GM12878 (cell line): ENCODE measurements around the gene MPZL3. TPM values are rescaled to one million over a fixed set of nuclear protein-coding genes. Genes with fewer than 3 reads are reported as not detected.

Source experiments
- ASH2L ChIP-seq: fragments of 300-600, 200-600 bp; sonication (generic); IDR thresholded peaks from 2 replicates; pipeline ENCODE4 v1.6.1; 2017; ENCODE audit warnings: low read depth, mild to moderate bottlenecking, borderline replicate concordance
- BCL11A ChIP-seq: IDR thresholded peaks from 2 replicates; pipeline ENCODE4 v1.6.1; 2011; ENCODE audit warnings: low read depth, low read length
- DPF2 ChIP-seq: fragments of 450-650 bp; IDR thresholded peaks from 2 replicates; pipeline ENCODE4 v1.6.1; 2017; ENCODE audit warnings: mild to moderate bottlenecking
- HCFC1 ChIP-seq: fragments of 150-350 bp; IDR thresholded peaks from 2 replicates; pipeline ENCODE4 v1.6.1; 2014; ENCODE audit warnings: low read length
- JUND ChIP-seq: IDR thresholded peaks from 2 replicates; pipeline ENCODE4 v1.6.1; 2012; ENCODE audit warnings: low read depth, mild to moderate bottlenecking, low read length, improper control_type of control experiment, moderate library complexity
- MTA2 ChIP-seq: fragments of 450-650 bp; IDR thresholded peaks from 2 replicates; pipeline ENCODE4 v1.6.1; 2016; ENCODE audit warnings: low read depth, mild to moderate bottlenecking, moderate library complexity
- MXI1 ChIP-seq: fragments of 150-350 bp; IDR thresholded peaks from 2 replicates; pipeline ENCODE4 v1.6.1; 2011; ENCODE audit warnings: low read depth, mild to moderate bottlenecking, inconsistent platforms, low read length, improper control_type of control experiment
- POLR2A ChIP-seq: IDR thresholded peaks from 2 replicates; pipeline ENCODE4 v1.6.1; 2011; ENCODE audit warnings: low read depth, mild to moderate bottlenecking, low read length
- POLR2AphosphoS2 ChIP-seq: IDR thresholded peaks from 2 replicates; pipeline ENCODE4 v1.6.1; 2011; ENCODE audit warnings: low read depth, mild to moderate bottlenecking, low read length, improper control_type of control experiment, moderate library complexity
- SPI1 ChIP-seq: IDR thresholded peaks from 2 replicates; pipeline ENCODE4 v1.6.1; 2011; ENCODE audit warnings: low read depth, mild to moderate bottlenecking, low read length, moderate library complexity, borderline replicate concordance; ENCODE audit not compliant: insufficient read depth
- ZBED1 ChIP-seq: IDR thresholded peaks from 2 replicates; pipeline ENCODE4 v1.6.1; 2016; ENCODE audit warnings: borderline replicate concordance
- ZNF384 ChIP-seq: IDR thresholded peaks from 2 replicates; pipeline ENCODE4 v1.6.1; 2012; ENCODE audit warnings: low read depth, mild to moderate bottlenecking, low read length, improper control_type of control experiment, borderline replicate concordance
- polyA plus RNA-seq, 11 experiments: library from polyadenylated mRNA; depleted of rRNA in 4 of 11; unstranded in 6 of 11; stranded (reverse) in 5 of 11; fragments of >200 nt; fragmentation: Nextera tagmentation in 4 of 11; fragmentation: Illumina TruSeq in 1 of 11; extraction: Ambion mirVana in 4 of 11; extraction: Trizol in 1 of 11; gene quantifications; 1 replicate in 1 of 11; 2 replicates in 10 of 11; pipeline versions ENCODE4 v1.2.1 to v1.2.3, GENCODE V29; 2011 to 2016; ENCODE audit warnings: inconsistent platforms in 2 of 11, missing spikeins in 2 of 11, low read depth in 1 of 11
- total RNA-seq, 4 experiments: library from RNA; depleted of rRNA in 3 of 4; stranded (reverse); fragments of >200 nt in 3 of 4; fragmentation: Illumina TruSeq in 1 of 4; extraction: Trizol in 1 of 4; gene quantifications; 2 replicates each; pipeline versions ENCODE4 v1.2.1 to v1.2.3, GENCODE V29; 2013 to 2021
- TF ChIP-seq, protein P1 (sequence below): fragments of 450-650 bp; IDR thresholded peaks from 2 replicates; pipeline ENCODE4 v1.6.1; 2017; ENCODE audit warnings: low read depth, mild to moderate bottlenecking, moderate library complexity
- TF ChIP-seq, protein P2 (sequence below): fragments of 450-650 bp; formaldehyde crosslinking; IDR thresholded peaks from 2 replicates; pipeline ENCODE4 v1.4.0; 2020; ENCODE audit warnings: mild to moderate bottlenecking, moderate library complexity
- TF ChIP-seq, protein P3 (sequence below): fragments of 150-350 bp; IDR thresholded peaks from 2 replicates; pipeline ENCODE4 v1.6.1; 2014; ENCODE audit warnings: mild to moderate bottlenecking, low read depth, low read length
- TF ChIP-seq, protein P4 (sequence below): fragments of 450-650 bp; IDR thresholded peaks from 2 replicates; pipeline ENCODE4 v1.6.1; 2017; ENCODE audit warnings: borderline replicate concordance
- TF ChIP-seq, protein P5 (sequence below): fragments of 450-650 bp; IDR thresholded peaks from 2 replicates; pipeline ENCODE4 v1.6.1; 2016; ENCODE audit warnings: mild to moderate bottlenecking, moderate library complexity, borderline replicate concordance

The MPZL3 gene
- total and polyA plus RNA-seq, 10 of the 15 experiments (the other 5 are each of a cell fraction or from before 2014, with no cell fraction given) = 2.1 to 7.5 (median 6.2) TPM

DNA sequence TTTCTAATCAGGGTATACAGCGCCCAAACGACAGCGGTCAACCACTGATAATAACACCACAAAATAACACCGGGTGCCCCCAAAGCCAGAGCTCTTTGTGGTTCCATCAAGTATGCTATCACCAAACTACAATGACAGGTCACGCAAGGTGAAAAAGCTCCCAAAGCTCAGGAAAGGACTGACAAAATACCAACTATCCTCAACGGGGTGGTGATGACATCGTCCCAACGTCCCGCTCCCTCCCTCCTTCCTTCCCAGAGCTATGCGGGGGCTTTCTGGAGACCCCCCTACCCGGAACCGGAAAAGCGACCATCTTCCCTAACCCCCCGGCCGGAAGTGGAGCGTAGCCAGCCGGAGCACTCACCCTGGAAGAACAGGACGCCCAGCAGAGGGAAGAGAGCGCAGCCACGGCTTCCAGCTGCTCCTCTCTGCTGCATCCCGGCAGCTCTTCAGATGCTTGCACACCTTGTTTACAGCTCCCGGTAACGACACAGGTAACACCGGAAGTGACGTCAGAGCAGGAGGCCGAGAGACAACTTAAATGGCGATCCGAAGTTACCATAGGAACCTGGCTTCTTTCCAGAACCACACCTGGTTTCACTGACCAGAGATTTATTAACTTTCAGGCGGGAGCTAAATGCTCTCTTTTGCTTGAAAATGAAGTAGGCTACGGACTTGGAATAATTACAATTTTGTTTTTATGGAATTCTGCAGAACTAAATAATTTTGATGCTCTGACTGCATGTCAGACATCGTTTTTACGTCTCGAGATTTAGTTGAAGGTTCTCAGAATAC lies at the start of gene MPZL3 (continued):
- TF ChIP-seq, protein P1, sequence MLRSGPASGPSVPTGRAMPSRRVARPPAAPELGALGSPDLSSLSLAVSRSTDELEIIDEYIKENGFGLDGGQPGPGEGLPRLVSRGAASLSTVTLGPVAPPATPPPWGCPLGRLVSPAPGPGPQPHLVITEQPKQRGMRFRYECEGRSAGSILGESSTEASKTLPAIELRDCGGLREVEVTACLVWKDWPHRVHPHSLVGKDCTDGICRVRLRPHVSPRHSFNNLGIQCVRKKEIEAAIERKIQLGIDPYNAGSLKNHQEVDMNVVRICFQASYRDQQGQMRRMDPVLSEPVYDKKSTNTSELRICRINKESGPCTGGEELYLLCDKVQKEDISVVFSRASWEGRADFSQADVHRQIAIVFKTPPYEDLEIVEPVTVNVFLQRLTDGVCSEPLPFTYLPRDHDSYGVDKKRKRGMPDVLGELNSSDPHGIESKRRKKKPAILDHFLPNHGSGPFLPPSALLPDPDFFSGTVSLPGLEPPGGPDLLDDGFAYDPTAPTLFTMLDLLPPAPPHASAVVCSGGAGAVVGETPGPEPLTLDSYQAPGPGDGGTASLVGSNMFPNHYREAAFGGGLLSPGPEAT = peak; percentile 84
- TF ChIP-seq BCL11A (0 out of 2 replicates have a peak, but pooled peaks have one; percentile 24), ZBED1 (no peak), SPI1 (no peak), ZNF384 (no peak), HCFC1 (peak; percentile 36; the same call in 1 of the 2 replicates), DPF2 (peak; percentile 68; the same call in 1 of the 2 replicates), JUND (no peak), POLR2AphosphoS2 (no peak), ASH2L (peak; percentile 82; the same call in 1 of the 2 replicates), MXI1 (no peak; the same call in 1 of the 2 replicates), MTA2 (peak; percentile 78), POLR2A (peak; percentile 80)
- TF ChIP-seq, protein P2, sequence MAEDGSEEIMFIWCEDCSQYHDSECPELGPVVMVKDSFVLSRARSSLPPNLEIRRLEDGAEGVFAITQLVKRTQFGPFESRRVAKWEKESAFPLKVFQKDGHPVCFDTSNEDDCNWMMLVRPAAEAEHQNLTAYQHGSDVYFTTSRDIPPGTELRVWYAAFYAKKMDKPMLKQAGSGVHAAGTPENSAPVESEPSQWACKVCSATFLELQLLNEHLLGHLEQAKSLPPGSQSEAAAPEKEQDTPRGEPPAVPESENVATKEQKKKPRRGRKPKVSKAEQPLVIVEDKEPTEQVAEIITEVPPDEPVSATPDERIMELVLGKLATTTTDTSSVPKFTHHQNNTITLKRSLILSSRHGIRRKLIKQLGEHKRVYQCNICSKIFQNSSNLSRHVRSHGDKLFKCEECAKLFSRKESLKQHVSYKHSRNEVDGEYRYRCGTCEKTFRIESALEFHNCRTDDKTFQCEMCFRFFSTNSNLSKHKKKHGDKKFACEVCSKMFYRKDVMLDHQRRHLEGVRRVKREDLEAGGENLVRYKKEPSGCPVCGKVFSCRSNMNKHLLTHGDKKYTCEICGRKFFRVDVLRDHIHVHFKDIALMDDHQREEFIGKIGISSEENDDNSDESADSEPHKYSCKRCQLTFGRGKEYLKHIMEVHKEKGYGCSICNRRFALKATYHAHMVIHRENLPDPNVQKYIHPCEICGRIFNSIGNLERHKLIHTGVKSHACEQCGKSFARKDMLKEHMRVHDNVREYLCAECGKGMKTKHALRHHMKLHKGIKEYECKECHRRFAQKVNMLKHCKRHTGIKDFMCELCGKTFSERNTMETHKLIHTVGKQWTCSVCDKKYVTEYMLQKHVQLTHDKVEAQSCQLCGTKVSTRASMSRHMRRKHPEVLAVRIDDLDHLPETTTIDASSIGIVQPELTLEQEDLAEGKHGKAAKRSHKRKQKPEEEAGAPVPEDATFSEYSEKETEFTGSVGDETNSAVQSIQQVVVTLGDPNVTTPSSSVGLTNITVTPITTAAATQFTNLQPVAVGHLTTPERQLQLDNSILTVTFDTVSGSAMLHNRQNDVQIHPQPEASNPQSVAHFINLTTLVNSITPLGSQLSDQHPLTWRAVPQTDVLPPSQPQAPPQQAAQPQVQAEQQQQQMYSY = no peak
- TF ChIP-seq, protein P3, sequence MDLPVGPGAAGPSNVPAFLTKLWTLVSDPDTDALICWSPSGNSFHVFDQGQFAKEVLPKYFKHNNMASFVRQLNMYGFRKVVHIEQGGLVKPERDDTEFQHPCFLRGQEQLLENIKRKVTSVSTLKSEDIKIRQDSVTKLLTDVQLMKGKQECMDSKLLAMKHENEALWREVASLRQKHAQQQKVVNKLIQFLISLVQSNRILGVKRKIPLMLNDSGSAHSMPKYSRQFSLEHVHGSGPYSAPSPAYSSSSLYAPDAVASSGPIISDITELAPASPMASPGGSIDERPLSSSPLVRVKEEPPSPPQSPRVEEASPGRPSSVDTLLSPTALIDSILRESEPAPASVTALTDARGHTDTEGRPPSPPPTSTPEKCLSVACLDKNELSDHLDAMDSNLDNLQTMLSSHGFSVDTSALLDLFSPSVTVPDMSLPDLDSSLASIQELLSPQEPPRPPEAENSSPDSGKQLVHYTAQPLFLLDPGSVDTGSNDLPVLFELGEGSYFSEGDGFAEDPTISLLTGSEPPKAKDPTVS = no peak
- TF ChIP-seq, protein P4, sequence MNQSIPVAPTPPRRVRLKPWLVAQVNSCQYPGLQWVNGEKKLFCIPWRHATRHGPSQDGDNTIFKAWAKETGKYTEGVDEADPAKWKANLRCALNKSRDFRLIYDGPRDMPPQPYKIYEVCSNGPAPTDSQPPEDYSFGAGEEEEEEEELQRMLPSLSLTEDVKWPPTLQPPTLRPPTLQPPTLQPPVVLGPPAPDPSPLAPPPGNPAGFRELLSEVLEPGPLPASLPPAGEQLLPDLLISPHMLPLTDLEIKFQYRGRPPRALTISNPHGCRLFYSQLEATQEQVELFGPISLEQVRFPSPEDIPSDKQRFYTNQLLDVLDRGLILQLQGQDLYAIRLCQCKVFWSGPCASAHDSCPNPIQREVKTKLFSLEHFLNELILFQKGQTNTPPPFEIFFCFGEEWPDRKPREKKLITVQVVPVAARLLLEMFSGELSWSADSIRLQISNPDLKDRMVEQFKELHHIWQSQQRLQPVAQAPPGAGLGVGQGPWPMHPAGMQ = no peak
- TF ChIP-seq, protein P5, sequence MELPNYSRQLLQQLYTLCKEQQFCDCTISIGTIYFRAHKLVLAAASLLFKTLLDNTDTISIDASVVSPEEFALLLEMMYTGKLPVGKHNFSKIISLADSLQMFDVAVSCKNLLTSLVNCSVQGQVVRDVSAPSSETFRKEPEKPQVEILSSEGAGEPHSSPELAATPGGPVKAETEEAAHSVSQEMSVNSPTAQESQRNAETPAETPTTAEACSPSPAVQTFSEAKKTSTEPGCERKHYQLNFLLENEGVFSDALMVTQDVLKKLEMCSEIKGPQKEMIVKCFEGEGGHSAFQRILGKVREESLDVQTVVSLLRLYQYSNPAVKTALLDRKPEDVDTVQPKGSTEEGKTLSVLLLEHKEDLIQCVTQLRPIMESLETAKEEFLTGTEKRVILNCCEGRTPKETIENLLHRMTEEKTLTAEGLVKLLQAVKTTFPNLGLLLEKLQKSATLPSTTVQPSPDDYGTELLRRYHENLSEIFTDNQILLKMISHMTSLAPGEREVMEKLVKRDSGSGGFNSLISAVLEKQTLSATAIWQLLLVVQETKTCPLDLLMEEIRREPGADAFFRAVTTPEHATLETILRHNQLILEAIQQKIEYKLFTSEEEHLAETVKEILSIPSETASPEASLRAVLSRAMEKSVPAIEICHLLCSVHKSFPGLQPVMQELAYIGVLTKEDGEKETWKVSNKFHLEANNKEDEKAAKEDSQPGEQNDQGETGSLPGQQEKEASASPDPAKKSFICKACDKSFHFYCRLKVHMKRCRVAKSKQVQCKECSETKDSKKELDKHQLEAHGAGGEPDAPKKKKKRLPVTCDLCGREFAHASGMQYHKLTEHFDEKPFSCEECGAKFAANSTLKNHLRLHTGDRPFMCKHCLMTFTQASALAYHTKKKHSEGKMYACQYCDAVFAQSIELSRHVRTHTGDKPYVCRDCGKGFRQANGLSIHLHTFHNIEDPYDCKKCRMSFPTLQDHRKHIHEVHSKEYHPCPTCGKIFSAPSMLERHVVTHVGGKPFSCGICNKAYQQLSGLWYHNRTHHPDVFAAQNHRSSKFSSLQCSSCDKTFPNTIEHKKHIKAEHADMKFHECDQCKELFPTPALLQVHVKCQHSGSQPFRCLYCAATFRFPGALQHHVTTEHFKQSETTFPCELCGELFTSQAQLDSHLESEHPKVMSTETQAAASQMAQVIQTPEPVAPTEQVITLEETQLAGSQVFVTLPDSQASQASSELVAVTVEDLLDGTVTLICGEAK = peak; percentile 98
